CD4-positive, alpha-beta T cell treated with Interleukin-21 for 1 hour (primary cell): ENCODE measurements around the gene UBQLN4.

Experiments
- DNase-seq: peaks from one replicate; pipeline ENCODE4 v3.0.0-alpha.2; 2020

UBQLN4 gene

DNA sequence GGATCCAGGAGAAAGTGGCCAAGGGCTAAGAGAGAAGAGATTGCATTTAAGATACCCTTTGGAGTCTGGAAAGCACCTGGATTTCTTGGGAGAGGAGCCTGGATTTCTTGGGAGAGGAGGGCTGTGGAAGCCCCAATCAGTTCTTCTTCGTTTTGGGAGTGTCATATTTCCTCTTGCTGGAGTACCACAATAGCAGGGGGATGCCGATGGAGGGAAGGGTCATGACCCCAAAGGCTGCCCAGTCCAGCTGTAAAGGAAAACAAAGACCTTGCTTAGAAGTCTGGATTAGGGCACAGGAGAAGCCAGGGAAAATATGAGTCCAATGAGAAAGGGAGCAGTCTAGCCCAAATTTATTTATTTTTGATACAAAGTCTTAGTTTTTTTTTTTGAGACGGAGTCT is 44.2 kb downstream of the UBQLN4 start:
- DNase-seq = no peak

DNA sequence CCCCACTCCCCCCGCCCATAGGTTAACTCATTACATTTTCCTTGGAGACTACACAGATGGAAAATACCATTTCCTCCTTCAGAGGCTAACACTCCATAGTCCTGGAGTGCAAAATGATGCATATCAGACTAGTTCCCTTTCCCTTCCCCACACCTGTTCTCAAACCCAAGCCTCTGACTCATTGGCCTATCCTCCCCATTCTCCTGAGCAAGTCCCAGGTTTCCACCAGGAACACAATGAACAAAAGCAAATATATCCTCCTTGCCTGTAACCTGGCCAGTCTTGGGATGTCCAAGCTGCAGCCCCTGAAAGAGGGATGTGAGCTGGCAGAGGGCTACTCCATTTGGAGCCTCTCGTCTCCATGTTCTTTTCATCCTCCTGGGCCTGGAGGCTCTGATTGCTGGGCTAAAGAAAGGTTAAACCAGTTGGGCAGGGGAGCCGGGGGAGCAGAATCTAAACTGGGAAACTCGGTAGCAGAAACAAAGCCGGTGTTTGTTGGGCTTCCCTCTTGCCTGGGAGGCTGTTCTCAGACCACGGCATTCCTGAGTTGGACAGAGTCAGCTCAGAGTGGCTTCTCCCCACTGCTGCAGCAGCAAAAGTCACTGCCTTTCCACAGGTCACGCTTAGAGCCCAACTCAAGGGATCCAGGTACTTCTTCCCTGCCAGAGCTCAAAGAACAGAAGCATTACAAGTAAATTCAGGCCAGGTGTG is 46.8 kb downstream of the UBQLN4 start:
- DNase-seq = no peak

DNA sequence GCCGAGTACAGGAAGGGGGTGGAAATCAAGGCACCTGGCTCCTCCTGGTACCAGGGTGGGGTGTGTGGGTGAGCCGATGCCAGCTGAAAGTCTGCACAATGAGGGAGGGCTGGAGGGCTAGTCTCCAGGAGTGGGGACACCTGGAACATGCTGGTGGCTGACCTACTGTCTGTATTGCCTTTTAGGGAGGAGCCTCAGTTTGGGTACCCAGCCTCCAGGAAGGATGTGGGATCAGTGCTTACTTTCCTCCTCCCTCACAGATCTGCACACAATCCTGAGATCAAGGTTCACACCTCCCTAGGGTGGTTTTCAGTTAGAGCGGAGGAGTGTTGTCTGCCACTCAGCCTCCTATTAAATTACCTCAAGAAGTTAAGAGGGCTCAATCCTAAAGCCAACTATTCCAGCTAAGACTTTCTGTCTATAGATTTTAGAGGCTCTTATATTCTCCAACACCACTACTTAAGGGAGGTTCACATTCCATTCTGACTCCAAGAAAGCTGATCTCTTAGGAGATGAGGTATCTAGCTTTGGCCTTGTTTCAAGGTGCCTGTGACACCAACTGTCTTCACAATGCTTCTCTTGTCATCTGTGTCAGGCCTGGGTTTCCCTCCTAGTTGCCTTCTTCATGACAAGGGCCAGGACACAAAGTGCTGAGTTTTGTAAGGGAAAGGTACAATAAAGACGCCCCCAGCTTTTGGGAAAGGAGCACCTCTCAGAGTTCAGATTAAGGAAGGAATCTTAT is 48.6 kb downstream of the UBQLN4 start:
- DNase-seq = peak; percentile 58

DNA sequence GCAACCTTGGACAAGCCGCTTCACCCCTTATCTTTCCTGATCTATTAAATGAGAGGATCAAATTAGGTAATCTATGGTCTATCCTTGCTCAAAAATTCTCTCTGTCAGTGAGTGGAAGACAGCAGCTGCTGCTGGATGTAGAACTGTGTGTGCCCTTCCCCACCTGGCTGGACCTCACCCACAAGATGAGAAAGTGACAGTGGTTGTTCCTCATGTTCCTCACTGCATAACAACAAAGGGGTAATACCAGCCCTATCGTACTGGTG is 49.7 kb downstream of the UBQLN4 start:
- DNase-seq = no peak

DNA sequence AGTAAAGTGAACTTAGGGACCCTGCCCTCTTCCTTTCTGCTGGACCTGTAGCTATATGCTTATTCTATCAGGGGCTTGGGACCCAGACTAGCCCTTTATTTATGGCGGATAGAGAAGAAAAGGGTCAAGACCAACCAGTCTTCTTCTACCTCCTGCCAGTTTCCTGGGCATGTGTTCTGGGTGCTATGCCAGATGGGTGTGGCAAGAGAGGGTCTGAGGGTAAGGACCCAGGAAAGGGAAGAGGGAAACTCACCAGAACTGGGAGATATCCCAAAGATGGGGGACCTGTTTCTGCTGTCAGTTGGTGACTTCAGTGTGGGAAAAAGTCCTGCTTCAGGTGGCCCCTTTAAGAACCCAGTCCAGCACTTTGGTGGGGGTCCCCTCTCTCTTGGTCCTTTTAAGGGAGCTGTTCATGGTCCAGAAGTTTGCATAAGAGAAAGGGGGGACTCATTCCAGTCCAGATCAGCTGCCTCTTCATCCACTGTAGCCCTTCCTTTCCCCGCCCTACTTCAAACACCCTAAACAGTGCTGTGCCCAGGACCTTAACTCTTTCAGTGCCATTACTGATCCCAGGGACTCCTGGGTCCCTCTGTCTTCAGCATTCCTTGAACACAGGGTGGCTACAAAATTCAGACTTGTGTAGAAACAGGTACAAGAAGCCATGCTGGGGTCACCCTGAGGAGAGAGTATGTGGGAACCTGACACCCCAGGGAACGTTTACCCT is 51.2 kb downstream of the UBQLN4 start:
- DNase-seq = no peak

DNA sequence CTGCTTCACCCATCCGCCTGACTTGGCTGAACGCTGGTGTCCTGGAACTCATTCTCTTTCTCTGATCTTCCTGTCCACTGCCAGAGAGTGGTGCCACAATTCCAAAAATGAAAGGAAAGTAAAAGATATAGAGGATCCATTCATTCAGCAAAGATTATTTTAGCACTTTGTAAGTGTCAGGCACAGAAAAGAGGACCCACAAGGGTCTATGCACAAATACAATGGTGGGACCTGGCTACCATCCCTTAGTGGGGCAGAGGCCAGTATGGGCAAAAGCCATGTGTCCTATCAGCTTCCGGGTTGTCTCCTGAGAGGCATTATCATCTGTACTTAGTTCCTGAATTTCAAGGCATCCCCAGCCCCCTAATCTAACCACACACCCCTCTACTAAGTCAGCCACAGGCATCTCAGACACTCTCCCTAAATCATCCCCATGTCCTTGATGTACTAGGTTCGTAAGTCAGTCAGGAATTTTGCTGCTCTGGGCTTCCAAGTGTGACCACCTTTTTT is 51.9 kb downstream of the UBQLN4 start:
- DNase-seq = no peak

DNA sequence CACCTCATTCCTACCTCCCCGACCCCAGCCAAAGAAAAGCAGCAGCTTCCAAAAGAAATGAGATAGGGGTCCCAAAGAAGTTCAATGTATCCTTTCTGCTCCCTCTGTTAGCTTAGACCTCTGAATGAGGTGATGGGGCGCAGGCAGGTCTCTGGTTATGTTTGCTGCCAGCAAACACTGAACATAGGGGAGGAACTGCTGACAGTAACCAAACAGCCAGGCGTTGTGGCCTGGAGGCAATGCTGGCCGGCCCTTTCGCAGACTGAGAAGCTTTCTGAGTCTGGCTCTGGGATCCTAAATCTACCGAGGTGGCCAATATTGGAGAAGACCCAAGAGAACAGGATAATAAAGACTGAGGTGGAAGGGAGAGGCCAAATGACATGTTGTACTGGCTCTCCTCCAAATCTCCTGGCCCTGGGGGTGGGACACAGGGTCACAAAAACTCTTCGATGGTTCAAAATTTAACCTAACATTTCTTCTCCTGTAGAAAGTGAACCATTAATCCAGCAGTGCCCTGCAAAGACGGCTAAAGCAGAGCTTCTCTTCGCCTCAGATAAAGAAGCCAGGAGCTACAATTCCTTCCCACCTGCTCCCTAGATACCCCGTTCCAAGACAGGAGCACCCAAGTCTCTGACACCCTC is 52.5 kb downstream of the UBQLN4 start:
- no peak for DNase-seq

DNA sequence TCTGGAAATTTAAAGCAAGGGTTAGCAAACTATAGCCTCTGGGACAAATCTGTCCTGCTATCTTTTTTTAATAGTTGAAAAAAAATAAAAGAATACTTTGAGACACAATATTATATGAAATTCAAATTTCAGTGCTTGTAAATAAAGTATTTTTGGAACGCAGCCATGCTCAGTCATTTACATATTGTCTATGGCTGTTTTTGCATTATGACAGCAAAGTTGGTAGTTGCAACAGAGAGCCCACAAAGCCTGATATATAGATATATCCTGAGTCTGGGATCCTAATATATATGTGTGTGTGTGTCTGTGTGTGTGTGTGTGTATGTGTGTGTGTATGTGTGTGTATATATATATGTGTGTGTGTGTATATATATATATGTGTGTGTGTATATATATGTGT is 53.6 kb downstream of the UBQLN4 start:
- DNase-seq = no peak

DNA sequence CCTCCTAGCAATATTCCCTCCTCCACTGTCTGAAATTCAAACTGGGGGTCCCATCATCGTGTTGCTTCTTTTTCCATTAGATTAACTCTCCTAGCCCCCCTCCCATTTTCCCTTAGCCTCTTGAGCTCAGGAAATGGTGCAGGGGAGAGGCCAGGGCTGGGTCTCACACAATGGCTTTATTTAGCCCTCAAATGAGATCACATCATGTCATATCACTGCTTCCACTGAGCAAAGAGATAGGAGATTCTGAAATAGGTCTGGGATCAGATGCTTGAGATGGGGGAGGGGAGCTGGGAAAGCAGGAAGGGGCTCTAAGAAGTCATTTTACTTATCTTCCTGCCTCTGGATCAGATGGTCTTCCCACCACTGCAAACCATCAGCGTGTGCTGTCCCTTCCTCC is 57.4 kb downstream of the UBQLN4 start:
- DNase-seq = no peak

DNA sequence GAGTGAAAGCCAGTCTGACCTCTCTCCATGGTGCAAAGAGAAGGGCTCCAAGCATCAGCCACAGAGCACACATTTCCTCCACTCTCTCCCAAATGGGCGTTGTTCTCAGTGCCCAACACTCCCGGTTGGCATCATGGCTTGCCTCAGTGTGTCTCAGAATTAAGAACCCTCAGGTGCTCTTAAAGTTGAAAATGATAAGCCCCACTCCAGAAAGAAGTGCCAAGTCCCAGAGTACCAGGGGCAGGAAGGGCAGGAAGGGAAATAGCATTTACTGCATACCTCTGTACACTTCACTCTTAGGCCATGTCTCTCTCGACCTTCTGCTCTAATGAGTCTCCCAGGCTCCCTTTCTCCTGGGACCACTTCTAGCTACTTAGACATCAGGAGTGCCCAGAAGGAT is 60.0 kb downstream of the UBQLN4 start:
- no peak for DNase-seq

DNA sequence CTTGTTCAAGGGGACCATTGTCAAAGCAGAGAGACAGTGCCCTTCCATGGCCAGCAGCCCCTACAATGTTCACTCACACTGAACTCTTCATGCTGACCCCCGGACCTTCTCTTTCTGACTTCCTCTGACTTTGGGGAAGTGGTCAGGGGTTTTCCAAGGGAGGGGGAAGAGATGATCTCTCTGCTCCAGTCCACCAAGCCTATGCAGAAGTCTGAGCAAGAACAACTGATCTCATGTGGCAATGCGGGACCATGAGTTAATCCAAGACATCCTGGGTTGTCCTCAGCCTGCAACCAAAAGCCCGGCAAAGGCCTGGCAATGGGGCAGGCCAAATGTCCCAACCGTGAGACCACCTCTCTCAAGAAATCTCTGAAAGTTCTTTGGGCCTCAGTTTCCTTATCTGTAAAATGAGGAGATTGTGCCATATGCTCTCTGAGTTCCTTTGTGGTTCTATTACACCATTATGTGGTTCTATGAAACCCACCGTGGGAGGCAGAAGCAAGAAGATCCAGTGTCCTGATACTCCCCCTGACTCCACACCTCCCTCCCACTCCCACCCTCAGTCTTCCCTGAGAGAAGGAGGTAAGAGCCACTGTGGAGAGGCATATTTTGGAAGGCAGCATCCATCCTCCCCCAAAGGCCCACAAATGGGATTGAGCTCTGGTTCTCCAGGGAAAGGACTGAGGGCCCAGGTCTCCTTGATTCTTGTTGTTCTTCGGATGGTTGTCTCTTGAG is 63.4 kb downstream of the UBQLN4 start:
- no peak for DNase-seq

DNA sequence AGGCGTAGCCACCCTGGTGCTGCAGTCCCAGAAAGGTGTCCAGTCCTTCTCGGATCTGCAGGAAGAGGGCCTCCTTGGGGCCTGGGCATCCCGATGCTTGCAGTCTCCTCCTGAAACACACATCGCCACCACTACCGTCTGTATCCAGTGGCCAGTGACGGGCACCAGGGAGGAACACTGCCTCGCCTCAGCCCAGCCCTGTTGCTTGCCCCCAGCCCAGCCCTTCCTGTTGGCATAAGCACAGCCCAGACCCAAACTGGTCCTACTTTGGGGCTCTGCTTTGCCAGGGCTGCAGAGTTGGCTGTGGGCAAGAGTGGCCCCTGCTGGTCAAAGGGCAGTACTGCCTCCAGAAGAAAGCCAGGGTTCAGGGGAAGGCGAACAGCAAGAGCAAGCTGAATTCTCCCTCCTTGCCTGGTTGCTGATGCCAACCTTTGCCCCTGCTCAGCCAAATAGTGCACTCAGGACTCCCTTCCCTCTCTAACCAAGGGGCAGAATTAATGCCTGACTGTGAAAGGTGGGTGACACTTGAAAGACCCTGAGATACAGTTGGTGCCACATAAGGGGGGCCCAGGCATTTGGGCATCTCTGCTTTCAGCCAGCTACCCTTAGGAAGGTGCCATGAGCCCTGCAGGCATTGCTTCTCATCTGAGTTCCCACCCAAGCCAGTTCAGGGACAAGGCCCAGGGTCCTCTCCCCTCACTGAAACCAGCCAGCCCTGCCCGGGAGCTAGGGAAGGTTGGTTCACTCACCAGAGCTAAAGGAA is 64.2 kb downstream of the UBQLN4 start:
- peak; percentile 87 for DNase-seq
